Measurements from ENCODE around the gene ARID1A. TPM values are rescaled to one million over a fixed set of nuclear protein-coding genes. Genes with fewer than 3 reads are reported as not detected.
"Not testable (repeated sequence)": the region's sequence is repeated elsewhere in the genome, so short reads cannot be mapped to it uniquely, and the experiment has no call there.

ARID1A gene
- total RNA-seq, 6 experiments from 2014 or later: 46.1 to 51.2 (median 49.2) TPM

DNA sequence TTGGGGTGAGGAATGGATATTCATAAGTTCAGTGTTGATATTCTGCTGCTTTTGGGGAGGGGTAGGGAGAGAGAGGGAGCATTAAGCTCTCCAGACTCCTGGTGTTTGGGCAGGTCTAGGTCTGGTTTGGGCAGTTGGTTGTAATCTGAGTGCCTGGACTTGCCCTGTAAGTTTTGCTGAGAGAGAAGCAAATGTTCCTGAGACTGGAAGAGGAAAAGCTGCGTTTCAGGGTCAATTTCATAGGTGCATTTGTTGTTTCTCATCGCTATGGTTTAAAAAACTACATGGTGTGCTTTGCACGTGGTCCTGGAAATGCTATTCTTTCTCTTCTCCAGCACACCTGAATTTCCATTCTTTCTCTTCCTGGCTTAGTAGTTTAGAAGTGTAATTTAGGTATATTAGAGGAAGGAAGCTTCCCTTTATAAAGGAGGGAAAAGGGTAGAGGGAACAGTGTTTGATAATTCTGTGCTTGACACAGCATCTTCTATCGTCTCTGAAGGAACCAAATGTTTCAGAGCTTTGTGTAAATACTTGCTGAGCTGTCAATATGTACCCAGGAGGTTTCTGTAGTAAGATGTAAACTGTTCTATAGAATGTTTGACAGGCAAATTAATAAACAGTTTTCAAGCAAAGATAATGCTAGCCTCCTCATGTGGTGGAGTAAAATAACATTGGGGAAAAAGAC is 6.3 kb downstream of the ARID1A start:
- Mint-ChIP-seq H3K4me1 (ENCODE audit: low read depth) (no peaks in the 10 kb centered on the region; the same call in 1 of the 2 replicates), H3K4me3 (no peak overlapping the region), H3K27ac (no peak overlapping the region), H3K27me3 (ENCODE audit: insufficient read depth) (peaks cover 2% of the 10 kb centered on the region; the same call in 1 of the 2 replicates), H3K9me3 (no peaks in the 10 kb centered on the region), H3K36me3 (ENCODE audit: low read depth) (peaks cover 5% of the 10 kb centered on the region; the same call in 1 of the 2 replicates)
- DNase-seq: no peak
- TF ChIP-seq, protein P1, sequence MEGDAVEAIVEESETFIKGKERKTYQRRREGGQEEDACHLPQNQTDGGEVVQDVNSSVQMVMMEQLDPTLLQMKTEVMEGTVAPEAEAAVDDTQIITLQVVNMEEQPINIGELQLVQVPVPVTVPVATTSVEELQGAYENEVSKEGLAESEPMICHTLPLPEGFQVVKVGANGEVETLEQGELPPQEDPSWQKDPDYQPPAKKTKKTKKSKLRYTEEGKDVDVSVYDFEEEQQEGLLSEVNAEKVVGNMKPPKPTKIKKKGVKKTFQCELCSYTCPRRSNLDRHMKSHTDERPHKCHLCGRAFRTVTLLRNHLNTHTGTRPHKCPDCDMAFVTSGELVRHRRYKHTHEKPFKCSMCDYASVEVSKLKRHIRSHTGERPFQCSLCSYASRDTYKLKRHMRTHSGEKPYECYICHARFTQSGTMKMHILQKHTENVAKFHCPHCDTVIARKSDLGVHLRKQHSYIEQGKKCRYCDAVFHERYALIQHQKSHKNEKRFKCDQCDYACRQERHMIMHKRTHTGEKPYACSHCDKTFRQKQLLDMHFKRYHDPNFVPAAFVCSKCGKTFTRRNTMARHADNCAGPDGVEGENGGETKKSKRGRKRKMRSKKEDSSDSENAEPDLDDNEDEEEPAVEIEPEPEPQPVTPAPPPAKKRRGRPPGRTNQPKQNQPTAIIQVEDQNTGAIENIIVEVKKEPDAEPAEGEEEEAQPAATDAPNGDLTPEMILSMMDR (IDR thresholded peaks at IDR 0.05): no peak

DNA sequence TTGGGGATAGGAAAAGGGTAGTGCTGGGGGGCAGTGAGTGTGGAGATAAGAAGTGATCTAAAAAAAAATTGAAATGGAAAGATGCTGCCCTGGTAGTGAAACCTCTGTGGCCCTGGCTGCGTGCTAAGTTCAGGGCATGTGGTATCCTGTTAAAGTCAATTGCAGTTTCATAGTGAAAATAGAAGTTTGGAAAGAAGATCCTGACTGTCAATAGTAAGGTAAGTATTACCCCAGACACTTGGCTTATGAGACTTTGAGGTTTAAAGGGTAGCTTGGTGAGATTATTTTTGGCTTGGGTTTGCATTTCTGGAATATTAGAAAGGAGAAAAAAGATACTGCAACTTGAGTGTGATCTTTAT is 6.8 kb downstream of the ARID1A start:
- Mint-ChIP-seq H3K27me3 (ENCODE audit: insufficient read depth) (peaks cover 3% of the 10 kb centered on the region; the same call in 1 of the 2 replicates), H3K4me1 (ENCODE audit: low read depth) (peaks cover 4% of the 10 kb centered on the region), H3K4me3 (no peak overlapping the region), H3K36me3 (ENCODE audit: low read depth) (peaks cover 5% of the 10 kb centered on the region; the same call in 1 of the 2 replicates), H3K9me3 (no peaks in the 10 kb centered on the region), H3K27ac (no peak overlapping the region)
- TF ChIP-seq, protein P1 (IDR thresholded peaks at IDR 0.05): no peak
- DNase-seq: no peak

DNA sequence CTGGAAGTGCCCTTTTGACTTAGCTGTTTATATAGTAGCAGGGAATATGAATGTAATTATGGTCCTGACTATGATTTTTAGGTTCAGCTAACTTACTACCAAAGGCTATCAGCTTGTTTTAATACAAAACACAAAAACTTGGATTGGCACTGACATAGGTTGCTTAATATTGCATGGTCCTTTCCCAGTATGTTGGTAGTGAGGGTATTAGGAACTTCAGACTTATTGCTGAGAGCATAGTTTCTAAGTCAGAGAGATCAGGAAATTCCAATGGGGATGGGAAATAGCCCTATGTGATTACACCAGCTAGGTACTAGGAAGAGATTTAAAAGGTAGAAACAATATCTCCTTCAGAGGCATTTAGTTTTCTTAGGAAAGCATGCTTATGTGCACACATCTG is 7.7 kb downstream of the ARID1A start:
- Mint-ChIP-seq H3K4me3 (peak overlapping the region; percentile 26; the same call in 1 of the 2 replicates), H3K36me3 (ENCODE audit: low read depth) (peaks cover 5% of the 10 kb centered on the region; the same call in 1 of the 2 replicates), H3K27me3 (ENCODE audit: insufficient read depth) (peaks cover 3% of the 10 kb centered on the region; the same call in 1 of the 2 replicates), H3K9me3 (no peaks in the 10 kb centered on the region), H3K4me1 (ENCODE audit: low read depth) (peaks cover 8% of the 10 kb centered on the region), H3K27ac (peak overlapping the region; percentile 29)
- no peak for DNase-seq
- TF ChIP-seq, protein P1 (IDR thresholded peaks at IDR 0.05): no peak

DNA sequence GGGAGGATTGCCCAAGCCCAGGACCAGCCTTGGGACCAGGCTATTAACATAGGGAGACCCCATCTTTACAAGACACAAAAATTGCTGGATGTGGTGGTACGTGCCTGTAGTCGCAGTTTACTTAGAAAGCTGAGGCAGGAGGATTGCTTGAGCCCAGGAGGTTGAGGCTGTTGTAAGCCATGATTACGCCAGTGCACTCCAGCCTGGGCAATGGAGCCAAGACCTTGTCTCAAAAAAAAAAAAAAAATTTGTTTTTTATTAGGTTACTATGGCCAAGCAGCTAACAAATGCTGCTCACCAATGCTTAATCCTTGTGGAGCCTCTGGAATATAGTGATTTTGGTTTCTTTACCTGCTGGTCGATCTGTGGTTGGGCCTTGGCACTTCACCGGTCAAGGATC is 8.8 kb downstream of the ARID1A start:
- Mint-ChIP-seq H3K27ac (no peak overlapping the region; the same call in 1 of the 2 replicates), H3K27me3 (ENCODE audit: insufficient read depth) (peaks cover 5% of the 10 kb centered on the region), H3K36me3 (ENCODE audit: low read depth) (peaks cover 13% of the 10 kb centered on the region), H3K4me1 (ENCODE audit: low read depth) (peaks cover 15% of the 10 kb centered on the region), H3K4me3 (no peak overlapping the region), H3K9me3 (no peaks in the 10 kb centered on the region)
- TF ChIP-seq, protein P1 (IDR thresholded peaks at IDR 0.05): no peak
- no peak for DNase-seq

DNA sequence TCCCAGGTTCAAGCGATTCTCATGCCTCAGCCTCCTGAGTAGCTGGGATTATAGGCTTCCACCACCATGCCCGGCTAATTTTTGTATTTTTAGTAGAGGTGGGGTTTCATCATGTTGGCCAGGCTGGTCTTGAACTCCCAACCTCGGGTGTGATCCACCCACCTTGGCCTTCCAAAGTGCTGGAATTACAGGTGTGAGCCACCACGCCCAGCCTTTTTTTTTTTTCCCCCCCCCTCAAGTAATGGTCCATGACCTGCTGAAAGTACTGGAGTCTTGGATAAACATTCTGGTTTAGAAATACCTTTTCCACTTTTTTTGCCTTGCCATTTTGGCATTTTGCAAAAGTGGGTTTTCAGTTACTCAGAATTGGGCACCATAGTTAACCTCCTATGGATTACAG is 9.4 kb downstream of the ARID1A start:
- H3K27me3 Mint-ChIP-seq (ENCODE audit: insufficient read depth); H3K9me3 Mint-ChIP-seq; H3K36me3 Mint-ChIP-seq (ENCODE audit: low read depth); DNase-seq: not testable (repeated sequence)
- Mint-ChIP-seq H3K4me1 (ENCODE audit: low read depth) (peaks cover 15% of the 10 kb centered on the region), H3K27ac (peak overlapping the region; percentile 93), H3K4me3 (peak overlapping the region; percentile 54; the same call in 1 of the 2 replicates)

DNA sequence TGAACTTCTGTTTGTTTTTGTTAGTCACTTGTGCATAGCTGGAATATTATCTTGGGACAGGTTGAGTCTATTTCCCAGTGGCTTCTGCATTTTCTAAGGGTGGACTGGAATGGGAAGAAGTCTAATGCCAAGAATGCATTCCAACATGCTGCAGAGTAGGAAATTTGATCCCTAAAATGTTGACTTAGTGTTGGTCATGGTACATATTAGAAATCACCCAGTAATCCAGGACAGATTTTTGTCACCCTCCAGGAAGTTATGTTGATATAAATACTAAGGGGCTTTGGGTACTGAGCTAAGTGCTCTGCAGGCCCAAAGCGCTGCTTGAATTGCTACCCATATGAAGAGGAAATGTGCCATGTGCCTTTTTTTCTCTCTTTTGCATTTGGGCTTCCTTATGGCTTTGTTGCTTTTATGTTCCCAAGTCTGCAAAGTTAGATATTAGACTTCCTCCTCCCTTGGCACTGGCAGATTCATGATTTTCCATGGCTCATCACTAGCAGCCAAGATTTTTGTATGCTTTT is 10.0 kb downstream of the ARID1A start:
- Mint-ChIP-seq H3K4me3 (peak overlapping the region; percentile 76), H3K9me3 (no peaks in the 10 kb centered on the region), H3K36me3 (ENCODE audit: low read depth) (peaks cover 8% of the 10 kb centered on the region), H3K4me1 (ENCODE audit: low read depth) (peaks cover 20% of the 10 kb centered on the region), H3K27me3 (ENCODE audit: insufficient read depth) (peaks cover 5% of the 10 kb centered on the region), H3K27ac (peak overlapping the region; percentile 93)
- peak; percentile 85 for DNase-seq
- TF ChIP-seq, protein P1 (IDR thresholded peaks at IDR 0.05): no peak
